Neural progenitor cell (in vitro differentiated cells): ENCODE results near the gene ASCL5. TPM values are rescaled to one million over a fixed set of nuclear protein-coding genes. Genes with fewer than 3 reads are reported as not detected.

ENCODE experiments used
- DNase-seq: peaks from one replicate; pipeline ENCODE4 v3.0.0-alpha.2; 2016; ENCODE audit warnings: low spot score
- H2AFZ ChIP-seq: fragments of 200-600 bp; sonication (generic); replicated peaks from 2 replicates; pipeline ENCODE4 v1.6.1; 2016; ENCODE audit warnings: antibody characterized with exemption
- H3F3A ChIP-seq: fragments of 200-600 bp; sonication (generic); 2 replicates; pipeline ENCODE4 v1.6.1; 2016; ENCODE audit warnings: antibody characterized with exemption, low read depth
- H3K27ac ChIP-seq: fragments of 200-600 bp; sonication (generic); 2 replicates; pipeline ENCODE4 v1.5.1; 2016; ENCODE audit warnings: mild to moderate bottlenecking
- H3K27me3 ChIP-seq: fragments of 200-600 bp; sonication (generic); 2 replicates; pipeline ENCODE4 v1.6.1; 2016; ENCODE audit warnings: mild to moderate bottlenecking, moderate library complexity
- H3K36me3 ChIP-seq: fragments of 200-600 bp; sonication (generic); 2 replicates; pipeline ENCODE4 v1.5.1; 2016
- H3K4me1 ChIP-seq: fragments of 200-600 bp; sonication (generic); 2 replicates; pipeline ENCODE4 v1.6.1; 2016; ENCODE audit warnings: mixed run types
- H3K4me2 ChIP-seq: fragments of 200-600 bp; sonication (generic); 2 replicates; pipeline ENCODE4 v1.6.1; 2016
- H3K4me3 ChIP-seq: fragments of 200-600 bp; sonication (generic); 2 replicates; pipeline ENCODE4 v1.5.1; 2016
- H3K79me2 ChIP-seq: fragments of 200-600 bp; sonication (generic); 2 replicates; pipeline ENCODE4 v1.6.1; 2016; ENCODE audit warnings: low read depth
- H3K9ac ChIP-seq: fragments of 200-600 bp; sonication (generic); 2 replicates; pipeline ENCODE4 v1.6.1; 2016
- H3K9me3 ChIP-seq: fragments of 200-600 bp; sonication (generic); 2 replicates; pipeline ENCODE4 v1.5.1; 2016; ENCODE audit warnings: low read depth
- H4K20me1 ChIP-seq: fragments of 200-600 bp; sonication (generic); 2 replicates; pipeline ENCODE4 v1.6.1; 2016; ENCODE audit warnings: low read depth
- H3K27ac Mint-ChIP-seq: 3 replicates; pipeline ENCODE4 v1.8.0; 2021; ENCODE audit warnings: mixed read lengths
- H3K27me3 Mint-ChIP-seq: 2 replicates; pipeline ENCODE4 v1.8.0; 2022; ENCODE audit warnings: low read depth, mild to moderate bottlenecking, inconsistent platforms, moderate library complexity, mixed read lengths; ENCODE audit not compliant: insufficient read depth
- H3K36me3 Mint-ChIP-seq: 3 replicates; pipeline ENCODE4 v1.8.0; 2021; ENCODE audit warnings: mixed read lengths
- H3K4me1 Mint-ChIP-seq: 3 replicates; pipeline ENCODE4 v1.8.0; 2021; ENCODE audit warnings: mixed read lengths
- H3K4me3 Mint-ChIP-seq: 3 replicates; pipeline ENCODE4 v1.8.0; 2021; ENCODE audit warnings: mild to moderate bottlenecking, moderate library complexity, mixed read lengths
- H3K9me3 Mint-ChIP-seq: 3 replicates; pipeline ENCODE4 v1.8.0; 2020; ENCODE audit warnings: mixed read lengths
- CTCF ChIP-seq: fragments of 200-600 bp; sonication (generic); IDR thresholded peaks from 2 replicates; pipeline ENCODE4 v1.5.1; 2017; ENCODE audit warnings: antibody characterized with exemption, mild to moderate bottlenecking
- EZH2 ChIP-seq: fragments of 200-600 bp; sonication (generic); IDR thresholded peaks from 2 replicates; pipeline ENCODE4 v1.6.1; 2017; ENCODE audit warnings: antibody characterized with exemption, mild to moderate bottlenecking, moderate library complexity
- EZH2phosphoT487 ChIP-seq: fragments of 200-600 bp; sonication (generic); IDR thresholded peaks from 2 replicates; pipeline ENCODE4 v1.6.1; 2017; ENCODE audit warnings: antibody characterized with exemption
- total RNA-seq: library from RNA; depleted of rRNA; stranded (reverse); fragments of >200 nt; gene quantifications from 2 replicates; pipeline ENCODE4 v1.2.3, GENCODE V29; 2015; ENCODE audit warnings: low replicate concordance

Gene ASCL5
- total RNA-seq, 1 donor from 2014 or later = not detected

- Mint-ChIP-seq H3K27ac (peak overlapping the region; percentile 70), H3K4me1 (peaks cover 61% of the 10 kb centered on the region)
Measured at GRCh38 chr1:201100169-201100930, 26.6 kb downstream of the ASCL5 start.

GRCh38 chr1:201098992-201099677, 27.8 kb downstream of the ASCL5 start:
- H4K20me1 ChIP-seq = no peaks in the 10 kb centered on the region
- H3F3A ChIP-seq = no peaks in the 10 kb centered on the region
- H3K9me3 Mint-ChIP-seq = peaks cover 2% of the 10 kb centered on the region
- TF ChIP-seq EZH2phosphoT487 = no peak
- TF ChIP-seq EZH2 = no peak
- TF ChIP-seq CTCF = no peak
- no peak overlapping the region for H3K9ac ChIP-seq
- H3K4me2 ChIP-seq = no peak overlapping the region
- H3K27me3 ChIP-seq = no peaks in the 10 kb centered on the region
- H3K27me3 Mint-ChIP-seq = peaks cover 4% of the 10 kb centered on the region
- H3K27ac ChIP-seq = no peak overlapping the region
- no peaks in the 10 kb centered on the region for H3K9me3 ChIP-seq
- peaks cover 67% of the 10 kb centered on the region for H3K4me1 Mint-ChIP-seq
- peaks cover 23% of the 10 kb centered on the region for H3K4me1 ChIP-seq
- no peak overlapping the region for H2AFZ ChIP-seq
- no peak overlapping the region for H3K4me3 ChIP-seq
- no peak for DNase-seq
- H3K36me3 ChIP-seq = no peaks in the 10 kb centered on the region
- H3K36me3 Mint-ChIP-seq = peaks cover 4% of the 10 kb centered on the region
- H3K27ac Mint-ChIP-seq = peak overlapping the region; percentile 70
- no peak overlapping the region for H3K4me3 Mint-ChIP-seq
- H3K79me2 ChIP-seq = no peaks in the 10 kb centered on the region

More at GRCh38 chr1:201100169-201100930, 26.6 kb downstream of the ASCL5 start:
- Mint-ChIP-seq H3K36me3 (peaks cover 4% of the 10 kb centered on the region), H3K4me3 (no peak overlapping the region), H3K27me3 (peaks cover 2% of the 10 kb centered on the region), H3K9me3 (peaks cover 2% of the 10 kb centered on the region)
- H3K27me3 ChIP-seq = no peaks in the 10 kb centered on the region
- H3K9ac ChIP-seq = no peak overlapping the region
- no peaks in the 10 kb centered on the region for H3K79me2 ChIP-seq
- no peak for DNase-seq
- H3K4me2 ChIP-seq = no peak overlapping the region
- no peak overlapping the region for H3K4me3 ChIP-seq
- H2AFZ ChIP-seq = no peak overlapping the region
- peaks cover 28% of the 10 kb centered on the region for H3K4me1 ChIP-seq
- TF ChIP-seq CTCF (no peak), EZH2phosphoT487 (no peak)
- no peaks in the 10 kb centered on the region for H3K36me3 ChIP-seq
- H3K27ac ChIP-seq = no peak overlapping the region
- H3F3A ChIP-seq = no peaks in the 10 kb centered on the region
- H3K9me3 ChIP-seq = no peaks in the 10 kb centered on the region
- H4K20me1 ChIP-seq = no peaks in the 10 kb centered on the region

- no peaks in the 10 kb centered on the region for H3K36me3 ChIP-seq
- H3K4me2 ChIP-seq = no peak overlapping the region
- no peak for DNase-seq
- Mint-ChIP-seq H3K27me3 (peaks cover 4% of the 10 kb centered on the region), H3K9me3 (no peaks in the 10 kb centered on the region), H3K36me3 (no peaks in the 10 kb centered on the region), H3K27ac (peak overlapping the region; percentile 12), H3K4me3 (no peak overlapping the region), H3K4me1 (peaks cover 75% of the 10 kb centered on the region)
- H3K27ac ChIP-seq = no peak overlapping the region
- H3K79me2 ChIP-seq = no peaks in the 10 kb centered on the region
- H4K20me1 ChIP-seq = no peaks in the 10 kb centered on the region
- no peaks in the 10 kb centered on the region for H3K27me3 ChIP-seq
- no peak overlapping the region for H2AFZ ChIP-seq
- no peak overlapping the region for H3K9ac ChIP-seq
- H3K9me3 ChIP-seq = no peaks in the 10 kb centered on the region
- H3K4me1 ChIP-seq = peaks cover 20% of the 10 kb centered on the region
- H3K4me3 ChIP-seq = no peak overlapping the region
- no peak for TF ChIP-seq CTCF
- no peak for TF ChIP-seq EZH2phosphoT487
- TF ChIP-seq EZH2 = no peak
- no peaks in the 10 kb centered on the region for H3F3A ChIP-seq
Measured at GRCh38 chr1:201096977-201097856, 29.8 kb downstream of the ASCL5 start.
